ENCODE data around the gene KIAA1328. TPM values are rescaled to one million over a fixed set of nuclear protein-coding genes. Genes with fewer than 3 reads are reported as not detected.

KIAA1328 gene
- total RNA-seq, 1 donor = 8.7 TPM

DNA sequence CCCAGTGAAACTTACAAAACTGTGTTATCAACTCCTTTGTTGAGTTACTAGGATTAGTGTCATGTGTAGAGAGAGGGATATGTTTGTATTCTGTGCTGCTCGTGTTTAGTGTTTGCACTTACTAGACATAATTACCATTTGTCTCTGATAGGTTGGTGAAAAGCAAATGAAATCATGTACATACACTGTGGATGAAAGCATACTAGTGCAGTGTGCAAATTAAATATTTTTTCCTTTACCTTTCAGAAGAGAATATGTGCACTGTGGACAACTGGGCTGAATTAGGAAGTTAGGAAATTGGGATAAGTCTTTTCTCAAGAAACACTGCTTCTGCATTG lies 1.2 kb downstream of the KIAA1328 start:
- TF ChIP-seq CTCF (IDR thresholded peaks at IDR 0.05; ENCODE audit: extremely low read depth, low read depth, low read length) = no peak
- no peak for DNase-seq (ENCODE audit: insufficient read length, low spot score, missing footprints)
- no peaks in the 10 kb centered on the region for H3K36me3 ChIP-seq (ENCODE audit: insufficient read depth, low read length)
- peaks cover 34% of the 10 kb centered on the region for H3K79me2 ChIP-seq (ENCODE audit: insufficient read depth, low read length)
- no peaks in the 10 kb centered on the region for H3K9me3 ChIP-seq (ENCODE audit: low read depth, low read length)
- H3K4me3 ChIP-seq (ENCODE audit: insufficient read depth, low read length) = peak overlapping the region; percentile 99
- H2AFZ ChIP-seq (ENCODE audit: low read length) = peak overlapping the region; percentile 99
- H3K4me1 ChIP-seq (ENCODE audit: insufficient read depth, low read length) = peaks cover 7% of the 10 kb centered on the region
- H3K27ac ChIP-seq (ENCODE audit: low read depth, low read length) = peak overlapping the region; percentile 87
- H4K20me1 ChIP-seq (ENCODE audit: insufficient read depth, low read length) = no peaks in the 10 kb centered on the region
- H3K27me3 ChIP-seq (ENCODE audit: insufficient read depth, low read length) = no peaks in the 10 kb centered on the region
- peak overlapping the region; percentile 88 for H3K4me2 ChIP-seq (ENCODE audit: insufficient read depth, low read length)

DNA sequence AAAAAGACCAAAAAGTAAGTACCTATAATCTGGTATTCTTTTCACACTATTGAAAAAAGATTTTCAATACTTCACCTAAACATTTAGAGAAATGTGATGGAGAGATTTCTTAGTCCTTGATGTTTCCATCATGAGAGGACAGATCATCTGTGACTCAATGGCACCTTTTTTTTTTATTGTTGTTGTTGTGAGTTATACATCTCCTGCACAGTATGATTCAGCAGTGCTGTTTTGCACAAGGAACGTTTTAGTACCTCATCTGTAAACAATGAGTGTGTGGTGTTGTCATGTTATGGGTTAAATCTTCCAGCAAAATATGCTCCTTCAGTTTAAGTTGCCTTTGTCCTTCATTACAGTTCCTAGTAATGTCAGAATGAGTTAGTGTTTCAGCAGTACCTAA lies 2.2 kb downstream of the KIAA1328 start:
- Histone ChIP-seq H3K27ac (ENCODE audit: low read depth, low read length) (no peak overlapping the region), H4K20me1 (ENCODE audit: insufficient read depth, low read length) (no peaks in the 10 kb centered on the region), H3K4me3 (ENCODE audit: insufficient read depth, low read length) (no peak overlapping the region), H3K79me2 (ENCODE audit: insufficient read depth, low read length) (peaks cover 34% of the 10 kb centered on the region), H2AFZ (ENCODE audit: low read length) (no peak overlapping the region), H3K4me2 (ENCODE audit: insufficient read depth, low read length) (no peak overlapping the region), H3K36me3 (ENCODE audit: insufficient read depth, low read length) (no peaks in the 10 kb centered on the region), H3K9me3 (ENCODE audit: low read depth, low read length) (no peaks in the 10 kb centered on the region), H3K4me1 (ENCODE audit: insufficient read depth, low read length) (peaks cover 7% of the 10 kb centered on the region), H3K27me3 (ENCODE audit: insufficient read depth, low read length) (no peaks in the 10 kb centered on the region)
- no peak for TF ChIP-seq CTCF (IDR thresholded peaks at IDR 0.05; ENCODE audit: extremely low read depth, low read depth, low read length)
- DNase-seq (ENCODE audit: insufficient read length, low spot score, missing footprints) = no peak

- Histone ChIP-seq H3K4me1 (ENCODE audit: insufficient read depth, low read length) (peaks cover 7% of the 10 kb centered on the region), H3K4me2 (ENCODE audit: insufficient read depth, low read length) (no peak overlapping the region), H3K27ac (ENCODE audit: low read depth, low read length) (no peak overlapping the region), H2AFZ (ENCODE audit: low read length) (no peak overlapping the region), H3K36me3 (ENCODE audit: insufficient read depth, low read length) (no peaks in the 10 kb centered on the region), H3K9me3 (ENCODE audit: low read depth, low read length) (no peaks in the 10 kb centered on the region), H3K79me2 (ENCODE audit: insufficient read depth, low read length) (peaks cover 19% of the 10 kb centered on the region), H3K4me3 (ENCODE audit: insufficient read depth, low read length) (no peak overlapping the region), H3K27me3 (ENCODE audit: insufficient read depth, low read length) (no peaks in the 10 kb centered on the region), H4K20me1 (ENCODE audit: insufficient read depth, low read length) (no peaks in the 10 kb centered on the region)
- DNase-seq (ENCODE audit: insufficient read length, low spot score, missing footprints) = no peak
- TF ChIP-seq CTCF (IDR thresholded peaks at IDR 0.05; ENCODE audit: extremely low read depth, low read depth, low read length) = no peak
These were observed 4.2 kb downstream of the KIAA1328 start for GRCh38 chr18:36833120-36833519.

GRCh38 chr18:36835927-36836326 lies 7.0 kb downstream of the KIAA1328 start:
- no peak overlapping the region for H3K4me3 ChIP-seq (ENCODE audit: insufficient read depth, low read length)
- H3K9me3 ChIP-seq (ENCODE audit: low read depth, low read length) = no peaks in the 10 kb centered on the region
- H3K27ac ChIP-seq (ENCODE audit: low read depth, low read length) = no peak overlapping the region
- H3K4me2 ChIP-seq (ENCODE audit: insufficient read depth, low read length) = no peak overlapping the region
- no peaks in the 10 kb centered on the region for H4K20me1 ChIP-seq (ENCODE audit: insufficient read depth, low read length)
- no peak overlapping the region for H2AFZ ChIP-seq (ENCODE audit: low read length)
- H3K36me3 ChIP-seq (ENCODE audit: insufficient read depth, low read length) = no peaks in the 10 kb centered on the region
- peaks cover 5% of the 10 kb centered on the region for H3K79me2 ChIP-seq (ENCODE audit: insufficient read depth, low read length)
- H3K4me1 ChIP-seq (ENCODE audit: insufficient read depth, low read length) = no peaks in the 10 kb centered on the region
- TF ChIP-seq CTCF (IDR thresholded peaks at IDR 0.05; ENCODE audit: extremely low read depth, low read depth, low read length) = no peak
- DNase-seq (ENCODE audit: insufficient read length, low spot score, missing footprints) = no peak
- H3K27me3 ChIP-seq (ENCODE audit: insufficient read depth, low read length) = no peaks in the 10 kb centered on the region

All from osteoblast (primary cell).